HG02970 (cell line): Measurements from ENCODE around the gene CEMIP.
A peak's percentile ranks its signal among the peaks of the same experiment; 100 is the strongest.

ENCODE experiments used
- ATAC-seq: cut with Tn5 transposase; IDR thresholded peaks from one replicate; pipeline ENCODE4 v1.9.1; 2021; ENCODE audit warnings: mild to moderate bottlenecking, moderate library complexity, moderate number of reproducible peaks; ENCODE audit not compliant: unreplicated experiment, low FRiP score

The CEMIP gene

GRCh38 chr15:80991421-80991820 lies 212.3 kb downstream of the CEMIP start:
- ATAC-seq, result no peak

GRCh38 chr15:80992006-80992405 lies 212.8 kb downstream of the CEMIP start:
- no peak for ATAC-seq

- ATAC-seq, result no peak
Measured at GRCh38 chr15:80992441-80992840, 213.3 kb downstream of the CEMIP start.

GRCh38 chr15:80996247-80996646 lies 217.1 kb downstream of the CEMIP start:
- ATAC-seq, result no peak

- no peak for ATAC-seq
Measured at GRCh38 chr15:80997692-80998091, 218.5 kb downstream of the CEMIP start.

- no peak for ATAC-seq
Measured at GRCh38 chr15:80998251-80998650, 219.1 kb downstream of the CEMIP start.

- ATAC-seq, result no peak
Measured at GRCh38 chr15:80999623-81000036, 220.5 kb downstream of the CEMIP start.

GRCh38 chr15:81000144-81000623 lies 221.0 kb downstream of the CEMIP start:
- ATAC-seq, result no peak

- peak; percentile 70 for ATAC-seq
Measured at GRCh38 chr15:81000624-81001151, 221.5 kb downstream of the CEMIP start, which contains the start of gene TLNRD1. TLNRD1 (plus strand) TSS chr15:81000923; CDS start chr15:81002272, 1,349 bp downstream.
